ENCODE measurements around the gene ERC2. TPM values are rescaled to one million over a fixed set of nuclear protein-coding genes. Genes with fewer than 3 reads are reported as not detected.
A peak's percentile ranks its signal among the peaks of the same experiment; 100 is the strongest.

ERC2 gene
- total RNA-seq, 1 donor = 0.36 TPM

GRCh38 chr3:55527361-55527760 lies 940.9 kb downstream of the ERC2 start:
- Histone ChIP-seq H3K79me2 (ENCODE audit: insufficient read depth, low read length) (no peaks in the 10 kb centered on the region), H3K27me3 (ENCODE audit: insufficient read depth, low read length) (peaks cover 4% of the 10 kb centered on the region), H3K4me3 (ENCODE audit: insufficient read depth, low read length) (no peak overlapping the region), H3K4me2 (ENCODE audit: insufficient read depth, low read length) (no peak overlapping the region), H4K20me1 (ENCODE audit: insufficient read depth, low read length) (no peaks in the 10 kb centered on the region), H3K4me1 (ENCODE audit: insufficient read depth, low read length) (peaks cover 16% of the 10 kb centered on the region), H2AFZ (ENCODE audit: low read length) (no peak overlapping the region), H3K36me3 (ENCODE audit: insufficient read depth, low read length) (no peaks in the 10 kb centered on the region), H3K9me3 (ENCODE audit: low read depth, low read length) (no peaks in the 10 kb centered on the region), H3K27ac (ENCODE audit: low read depth, low read length) (no peak overlapping the region)
- no peak for TF ChIP-seq CTCF (IDR thresholded peaks at IDR 0.05; ENCODE audit: extremely low read depth, low read depth, low read length)
- no peak for DNase-seq (ENCODE audit: insufficient read length, low spot score, missing footprints)

GRCh38 chr3:55526332-55527030 lies 941.8 kb downstream of the ERC2 start:
- H3K4me1 ChIP-seq (ENCODE audit: insufficient read depth, low read length) = peaks cover 20% of the 10 kb centered on the region
- no peaks in the 10 kb centered on the region for H4K20me1 ChIP-seq (ENCODE audit: insufficient read depth, low read length)
- H2AFZ ChIP-seq (ENCODE audit: low read length) = no peak overlapping the region
- no peak overlapping the region for H3K27ac ChIP-seq (ENCODE audit: low read depth, low read length)
- no peak for TF ChIP-seq CTCF (IDR thresholded peaks at IDR 0.05; ENCODE audit: extremely low read depth, low read depth, low read length)
- no peak overlapping the region for H3K4me3 ChIP-seq (ENCODE audit: insufficient read depth, low read length)
- no peaks in the 10 kb centered on the region for H3K36me3 ChIP-seq (ENCODE audit: insufficient read depth, low read length)
- no peaks in the 10 kb centered on the region for H3K79me2 ChIP-seq (ENCODE audit: insufficient read depth, low read length)
- H3K4me2 ChIP-seq (ENCODE audit: insufficient read depth, low read length) = no peak overlapping the region
- H3K9me3 ChIP-seq (ENCODE audit: low read depth, low read length) = no peaks in the 10 kb centered on the region
- DNase-seq (ENCODE audit: insufficient read length, low spot score, missing footprints) = no peak
- peaks cover 4% of the 10 kb centered on the region for H3K27me3 ChIP-seq (ENCODE audit: insufficient read depth, low read length)

- no peak overlapping the region for H2AFZ ChIP-seq (ENCODE audit: low read length)
- H3K27ac ChIP-seq (ENCODE audit: low read depth, low read length) = no peak overlapping the region
- H3K9me3 ChIP-seq (ENCODE audit: low read depth, low read length) = no peaks in the 10 kb centered on the region
- peaks cover 4% of the 10 kb centered on the region for H3K27me3 ChIP-seq (ENCODE audit: insufficient read depth, low read length)
- TF ChIP-seq CTCF (IDR thresholded peaks at IDR 0.05; ENCODE audit: extremely low read depth, low read depth, low read length) = no peak
- peaks cover 23% of the 10 kb centered on the region for H3K4me1 ChIP-seq (ENCODE audit: insufficient read depth, low read length)
- no peak for DNase-seq (ENCODE audit: insufficient read length, low spot score, missing footprints)
- H3K4me2 ChIP-seq (ENCODE audit: insufficient read depth, low read length) = no peak overlapping the region
- no peak overlapping the region for H3K4me3 ChIP-seq (ENCODE audit: insufficient read depth, low read length)
- no peaks in the 10 kb centered on the region for H4K20me1 ChIP-seq (ENCODE audit: insufficient read depth, low read length)
- H3K36me3 ChIP-seq (ENCODE audit: insufficient read depth, low read length) = no peaks in the 10 kb centered on the region
- no peaks in the 10 kb centered on the region for H3K79me2 ChIP-seq (ENCODE audit: insufficient read depth, low read length)
These were observed 942.8 kb downstream of the ERC2 start for GRCh38 chr3:55525436-55525835.

GRCh38 chr3:55524565-55525244 lies 943.6 kb downstream of the ERC2 start:
- Histone ChIP-seq H3K27me3 (ENCODE audit: insufficient read depth, low read length) (peaks cover 4% of the 10 kb centered on the region), H4K20me1 (ENCODE audit: insufficient read depth, low read length) (no peaks in the 10 kb centered on the region), H3K4me3 (ENCODE audit: insufficient read depth, low read length) (no peak overlapping the region), H3K4me2 (ENCODE audit: insufficient read depth, low read length) (peak overlapping the region; percentile 74), H3K36me3 (ENCODE audit: insufficient read depth, low read length) (no peaks in the 10 kb centered on the region), H3K27ac (ENCODE audit: low read depth, low read length) (no peak overlapping the region), H3K9me3 (ENCODE audit: low read depth, low read length) (no peaks in the 10 kb centered on the region), H2AFZ (ENCODE audit: low read length) (no peak overlapping the region), H3K79me2 (ENCODE audit: insufficient read depth, low read length) (no peaks in the 10 kb centered on the region), H3K4me1 (ENCODE audit: insufficient read depth, low read length) (peaks cover 23% of the 10 kb centered on the region)
- peak; percentile 90 for DNase-seq (ENCODE audit: insufficient read length, low spot score, missing footprints)
- no peak for TF ChIP-seq CTCF (IDR thresholded peaks at IDR 0.05; ENCODE audit: extremely low read depth, low read depth, low read length)

All from osteoblast (primary cell).